GM19043 (cell line): ENCODE results near the gene ABHD16B.

ENCODE experiments used
- ATAC-seq: cut with Tn5 transposase; IDR thresholded peaks from one replicate; pipeline ENCODE4 v1.9.1; 2021; ENCODE audit warnings: low read depth; ENCODE audit not compliant: unreplicated experiment

ABHD16B gene

GRCh38 chr20:63861365-63861934 lies at the start of gene ABHD16B:
Gene ABHD16B (plus strand): TSS chr20:63861498. CDS start chr20:63861541, 43 bp downstream.
- ATAC-seq = no peak

- no peak for ATAC-seq
These were observed 46.2 kb upstream of the ABHD16B start for GRCh38 chr20:63814891-63815614.

GRCh38 chr20:63815615-63816253 lies 45.6 kb upstream of the ABHD16B start:
- ATAC-seq = no peak

GRCh38 chr20:63819224-63819921 lies 41.9 kb upstream of the ABHD16B start:
- no peak for ATAC-seq

GRCh38 chr20:63821811-63822210 lies 39.5 kb upstream of the ABHD16B start:
- ATAC-seq = no peak

- ATAC-seq = no peak
These were observed 39.0 kb upstream of the ABHD16B start for GRCh38 chr20:63822276-63822696.

- ATAC-seq = no peak
These were observed 37.5 kb upstream of the ABHD16B start for GRCh38 chr20:63823691-63824311.

- no peak for ATAC-seq
These were observed 35.8 kb upstream of the ABHD16B start for GRCh38 chr20:63825331-63826118.

- no peak for ATAC-seq
These were observed 34.5 kb upstream of the ABHD16B start for GRCh38 chr20:63826753-63827152.

GRCh38 chr20:63828124-63828523 lies 33.2 kb upstream of the ABHD16B start:
- no peak for ATAC-seq

- no peak for ATAC-seq
These were observed 32.8 kb upstream of the ABHD16B start for GRCh38 chr20:63828545-63828944.

- ATAC-seq = no peak
These were observed 32.3 kb upstream of the ABHD16B start for GRCh38 chr20:63828951-63829350.

GRCh38 chr20:63829603-63829944 lies 31.7 kb upstream of the ABHD16B start:
- no peak for ATAC-seq

GRCh38 chr20:63829945-63830835 lies 31.1 kb upstream of the ABHD16B start:
- no peak for ATAC-seq

GRCh38 chr20:63830841-63831588 lies 30.3 kb upstream of the ABHD16B start, which contains the start of gene ZBTB46:
Gene ZBTB46 (minus strand): TSS chr20:63831264. CDS start chr20:63790757, 40,507 bp downstream.
- no peak for ATAC-seq

- no peak for ATAC-seq
These were observed 29.7 kb upstream of the ABHD16B start for GRCh38 chr20:63831646-63831992.

GRCh38 chr20:63831993-63832686 lies 29.2 kb upstream of the ABHD16B start:
- no peak for ATAC-seq
